Measurements from ENCODE around the gene ARSK. TPM values are rescaled to one million over a fixed set of nuclear protein-coding genes. Genes with fewer than 3 reads are reported as not detected.

The ARSK gene
- total and polyA plus RNA-seq, 4 experiments from 2014 or later: 6.8 to 13.2 (median 8.7) TPM

DNA sequence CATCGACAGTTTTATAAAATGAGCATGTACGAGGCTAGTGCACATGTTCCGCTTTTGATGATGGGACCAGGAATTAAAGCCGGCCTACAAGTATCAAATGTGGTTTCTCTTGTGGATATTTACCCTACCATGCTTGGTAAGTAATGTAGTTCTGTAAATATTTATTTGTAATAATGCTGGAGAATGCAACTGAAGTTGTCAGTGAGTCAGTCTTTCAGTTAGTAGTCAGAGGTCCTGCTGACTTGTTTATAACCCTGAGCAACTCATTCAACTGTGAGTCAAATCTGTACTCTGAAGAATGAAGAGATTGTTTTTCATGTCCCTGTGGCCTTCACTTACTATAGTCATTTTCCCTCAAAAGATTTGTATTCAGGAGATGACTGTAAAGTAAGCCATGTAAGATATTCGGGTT, 36.6 kb downstream of the ARSK start:
- Histone ChIP-seq H3K27me3 (ENCODE audit: insufficient read depth, low read length) (no peaks in the 10 kb centered on the region), H3K36me3 (ENCODE audit: insufficient read depth, low read length) (no peaks in the 10 kb centered on the region), H3K27ac (ENCODE audit: low read depth, low read length) (no peak overlapping the region), H3K9me3 (ENCODE audit: control insufficient read depth in 1 of 2, low read length in 2 of 2) (no peaks in the 10 kb centered on the region), H3K4me1 (ENCODE audit: insufficient read depth, low read length) (peaks cover 17% of the 10 kb centered on the region), H3K4me3 (ENCODE audit: low read length in 2 of 2) (no peak overlapping the region)
- H3K9me3 Mint-ChIP-seq: no peaks in the 10 kb centered on the region
- peaks cover 7 to 16% of the 10 kb centered on the region in 2 donors for H3K36me3 Mint-ChIP-seq
- DNase-seq: no peak
- no peaks in the 10 kb centered on the region for H3K27me3 Mint-ChIP-seq
- H3K4me3 Mint-ChIP-seq: no peak overlapping the region
- H3K27ac Mint-ChIP-seq: peak overlapping the region in 5 of 7 donors; percentile 13 to 85 (median 68)
- ChIA-PET CTCF (ENCODE audit: partially characterized antibody) (no interaction called here), POLR2A (ENCODE audit: partially characterized antibody) (no interaction called here)
- intact Hi-C loops (cut with micrococcal nuclease): loop anchor here (5.0 kb wide), 1 partner anchor 34 kb away; the partner anchor contains the start of gene ARSK
- H3K4me1 Mint-ChIP-seq: peaks cover 16 to 24% (median 20%) of the 10 kb centered on the region in 4 donors

GRCh38 chr5:95595289-95595931, 40.5 kb downstream of the ARSK start:
- H3K9me3 Mint-ChIP-seq: no peaks in the 10 kb centered on the region
- Histone ChIP-seq H3K4me3 (ENCODE audit: low read length in 2 of 2) (no peak overlapping the region), H3K27me3 (ENCODE audit: insufficient read depth, low read length) (no peaks in the 10 kb centered on the region), H3K36me3 (ENCODE audit: insufficient read depth, low read length) (no peaks in the 10 kb centered on the region), H3K4me1 (ENCODE audit: insufficient read depth, low read length) (peaks cover 15% of the 10 kb centered on the region), H3K9me3 (ENCODE audit: control insufficient read depth in 1 of 2, low read length in 2 of 2) (no peaks in the 10 kb centered on the region), H3K27ac (ENCODE audit: low read depth, low read length) (no peak overlapping the region)
- no peak overlapping the region for H3K4me3 Mint-ChIP-seq
- intact Hi-C loops (cut with micrococcal nuclease): no loop called here
- H3K4me1 Mint-ChIP-seq: peaks cover 13 to 26% (median 16%) of the 10 kb centered on the region in 4 donors
- DNase-seq: no peak
- H3K27me3 Mint-ChIP-seq: no peaks in the 10 kb centered on the region
- no peak overlapping the region for H3K27ac Mint-ChIP-seq
- ChIA-PET CTCF (ENCODE audit: partially characterized antibody) (no interaction called here), POLR2A (ENCODE audit: partially characterized antibody) (no interaction called here)
- peaks cover 10 to 20% of the 10 kb centered on the region in 2 donors for H3K36me3 Mint-ChIP-seq

DNA sequence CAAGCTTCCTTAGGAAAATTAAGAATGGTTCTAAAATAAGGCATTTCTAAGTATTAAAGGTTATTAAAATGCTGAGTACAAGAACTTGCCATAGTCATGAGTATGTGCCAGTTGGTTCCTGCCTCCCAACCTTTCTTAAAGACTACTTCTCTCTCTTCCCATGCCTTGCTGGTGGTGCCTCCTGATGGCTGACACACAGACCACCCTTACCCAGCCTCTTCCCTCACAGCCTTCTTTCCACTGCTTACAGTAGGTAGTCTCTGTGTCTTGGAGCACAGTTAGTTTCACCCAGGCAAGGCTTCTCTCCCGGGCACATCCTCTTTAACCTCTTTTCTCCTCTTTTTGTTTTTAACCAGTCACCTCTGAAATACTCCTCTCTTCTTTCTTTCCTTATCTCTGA, 44.4 kb downstream of the ARSK start:
- DNase-seq: no peak
- peaks cover 4% of the 10 kb centered on the region for H3K36me3 ChIP-seq (ENCODE audit: insufficient read depth, low read length)
- CTCF ChIA-PET (ENCODE audit: partially characterized antibody): no interaction called here
- Mint-ChIP-seq H3K36me3 (peaks cover 17 to 20% of the 10 kb centered on the region in 2 donors), H3K27me3 (no peaks in the 10 kb centered on the region), H3K4me3 (no peak overlapping the region), H3K4me1 (peaks cover 0 to 15% (median 3%) of the 10 kb centered on the region in 4 donors), H3K27ac (peak overlapping the region in 3 of 7 donors; percentile 42 to 85 (median 82)), H3K9me3 (no peaks in the 10 kb centered on the region)
- no peaks in the 10 kb centered on the region for H3K4me1 ChIP-seq (ENCODE audit: insufficient read depth, low read length)
- no peaks in the 10 kb centered on the region for H3K9me3 ChIP-seq (ENCODE audit: control insufficient read depth in 1 of 2, low read length in 2 of 2)
- POLR2A ChIA-PET (ENCODE audit: partially characterized antibody): no interaction called here
- intact Hi-C loops (cut with micrococcal nuclease): no loop called here
- no peaks in the 10 kb centered on the region for H3K27me3 ChIP-seq (ENCODE audit: insufficient read depth, low read length)
- no peak overlapping the region for H3K4me3 ChIP-seq (ENCODE audit: low read length in 2 of 2)
- no peak overlapping the region for H3K27ac ChIP-seq (ENCODE audit: low read depth, low read length)

- CTCF ChIA-PET (ENCODE audit: partially characterized antibody): no interaction called here
- no peaks in the 10 kb centered on the region for H3K27me3 ChIP-seq (ENCODE audit: insufficient read depth, low read length)
- POLR2A ChIA-PET (ENCODE audit: partially characterized antibody): no interaction called here
- DNase-seq: no peak
- Mint-ChIP-seq H3K4me3 (no peak overlapping the region), H3K27ac (peak overlapping the region in 1 of 7 donors; percentile 28), H3K27me3 (no peaks in the 10 kb centered on the region), H3K4me1 (peaks cover 0 to 15% (median 4%) of the 10 kb centered on the region in 4 donors), H3K36me3 (peaks cover 19 to 25% of the 10 kb centered on the region in 2 donors), H3K9me3 (no peaks in the 10 kb centered on the region)
- no peaks in the 10 kb centered on the region for H3K9me3 ChIP-seq (ENCODE audit: control insufficient read depth in 1 of 2, low read length in 2 of 2)
- H3K4me1 ChIP-seq (ENCODE audit: insufficient read depth, low read length): no peaks in the 10 kb centered on the region
- no peak overlapping the region for H3K4me3 ChIP-seq (ENCODE audit: low read length in 2 of 2)
- H3K27ac ChIP-seq (ENCODE audit: low read depth, low read length): no peak overlapping the region
- intact Hi-C loops (cut with micrococcal nuclease): no loop called here
- peaks cover 4% of the 10 kb centered on the region for H3K36me3 ChIP-seq (ENCODE audit: insufficient read depth, low read length)
Observed at GRCh38 chr5:95600557-95600956, 45.7 kb downstream of the ARSK start.

DNA sequence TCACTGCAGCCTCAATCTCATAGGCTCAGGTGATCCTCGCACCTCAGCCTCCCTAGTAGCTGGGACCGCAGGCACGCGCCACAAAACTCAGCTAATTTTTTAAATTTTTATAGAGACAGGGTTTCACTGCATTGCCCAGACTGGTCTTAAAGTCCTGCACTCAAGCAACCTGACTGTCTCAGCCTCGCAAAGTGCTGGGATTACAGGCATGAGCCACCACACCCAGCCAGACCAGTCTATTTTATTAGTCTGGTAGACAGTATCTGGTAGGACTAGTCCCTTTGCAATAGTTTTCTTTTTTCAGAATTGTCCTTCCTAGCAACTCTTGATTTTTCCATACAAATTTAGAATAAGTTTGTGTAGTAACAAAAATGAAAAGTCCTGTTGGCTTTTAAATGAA, 50.9 kb downstream of the ARSK start:
- H3K36me3 ChIP-seq (ENCODE audit: insufficient read depth, low read length): peaks cover 4% of the 10 kb centered on the region
- Mint-ChIP-seq H3K27me3 (no peaks in the 10 kb centered on the region), H3K4me3 (no peak overlapping the region), H3K9me3 (no peaks in the 10 kb centered on the region), H3K4me1 (peaks cover 3 to 8% (median 5%) of the 10 kb centered on the region in 4 donors), H3K27ac (peak overlapping the region in 2 of 7 donors; percentile 36 to 77), H3K36me3 (peaks cover 24 to 26% of the 10 kb centered on the region in 2 donors)
- no peak overlapping the region for H3K4me3 ChIP-seq (ENCODE audit: low read length in 2 of 2)
- ChIA-PET POLR2A (ENCODE audit: partially characterized antibody) (interaction anchor here (1.5 kb wide), 1 partner anchor 16 kb away, joined by 5 read pairs; no protein-coding TSS in a partner anchor), CTCF (ENCODE audit: partially characterized antibody) (no interaction called here)
- DNase-seq: no peak
- H3K4me1 ChIP-seq (ENCODE audit: insufficient read depth, low read length): no peaks in the 10 kb centered on the region
- no peak overlapping the region for H3K27ac ChIP-seq (ENCODE audit: low read depth, low read length)
- H3K27me3 ChIP-seq (ENCODE audit: insufficient read depth, low read length): no peaks in the 10 kb centered on the region
- intact Hi-C loops (cut with micrococcal nuclease): no loop called here
- H3K9me3 ChIP-seq (ENCODE audit: control insufficient read depth in 1 of 2, low read length in 2 of 2): no peaks in the 10 kb centered on the region

GRCh38 chr5:95606419-95606818, 51.5 kb downstream of the ARSK start:
- Histone ChIP-seq H3K36me3 (ENCODE audit: insufficient read depth, low read length) (no peaks in the 10 kb centered on the region), H3K27me3 (ENCODE audit: insufficient read depth, low read length) (no peaks in the 10 kb centered on the region), H3K27ac (ENCODE audit: low read depth, low read length) (no peak overlapping the region), H3K4me3 (ENCODE audit: low read length in 2 of 2) (no peak overlapping the region), H3K9me3 (ENCODE audit: control insufficient read depth in 1 of 2, low read length in 2 of 2) (no peaks in the 10 kb centered on the region), H3K4me1 (ENCODE audit: insufficient read depth, low read length) (no peaks in the 10 kb centered on the region)
- peaks cover 19 to 22% of the 10 kb centered on the region in 2 donors for H3K36me3 Mint-ChIP-seq
- POLR2A ChIA-PET (ENCODE audit: partially characterized antibody): no interaction called here
- no peaks in the 10 kb centered on the region for H3K27me3 Mint-ChIP-seq
- H3K9me3 Mint-ChIP-seq: no peaks in the 10 kb centered on the region
- intact Hi-C loops (cut with micrococcal nuclease): no loop called here
- CTCF ChIA-PET (ENCODE audit: partially characterized antibody): no interaction called here
- peaks cover 3 to 7% (median 5%) of the 10 kb centered on the region in 4 donors for H3K4me1 Mint-ChIP-seq
- H3K4me3 Mint-ChIP-seq: no peak overlapping the region
- no peak for DNase-seq
- peak overlapping the region in 3 of 7 donors; percentile 42 to 80 (median 71) for H3K27ac Mint-ChIP-seq

DNA sequence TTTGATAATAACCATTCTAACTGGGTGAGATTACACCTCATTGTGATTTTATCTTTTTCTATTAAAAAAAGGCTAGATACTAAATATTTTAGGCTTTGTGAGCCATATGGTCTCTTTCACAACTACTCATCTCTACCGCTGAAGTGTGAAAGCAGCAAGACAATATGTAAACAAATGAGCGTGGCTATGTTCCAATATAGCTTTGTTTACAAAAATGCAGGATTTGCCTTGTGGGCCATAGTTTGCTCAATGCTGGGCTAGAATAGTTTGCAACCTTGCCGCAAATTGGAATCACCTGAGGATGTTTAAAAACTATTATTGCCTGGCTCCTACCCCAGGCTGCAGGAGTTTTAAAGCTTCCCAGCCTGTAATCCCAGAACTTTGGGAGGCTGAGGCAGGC, 54.8 kb downstream of the ARSK start:
- H3K27ac Mint-ChIP-seq: no peak overlapping the region
- intact Hi-C loops (cut with micrococcal nuclease): no loop called here
- H3K9me3 ChIP-seq (ENCODE audit: control insufficient read depth in 1 of 2, low read length in 2 of 2): no peaks in the 10 kb centered on the region
- H3K4me3 Mint-ChIP-seq: no peak overlapping the region
- H3K4me1 Mint-ChIP-seq: peaks cover 5 to 12% (median 10%) of the 10 kb centered on the region in 4 donors
- peaks cover 20 to 34% of the 10 kb centered on the region in 2 donors for H3K36me3 Mint-ChIP-seq
- no peaks in the 10 kb centered on the region for H3K27me3 ChIP-seq (ENCODE audit: insufficient read depth, low read length)
- DNase-seq: no peak
- H3K9me3 Mint-ChIP-seq: peaks cover 0 to 14% (median 7%) of the 10 kb centered on the region in 8 donors
- no peaks in the 10 kb centered on the region for H3K27me3 Mint-ChIP-seq
- H3K4me1 ChIP-seq (ENCODE audit: insufficient read depth, low read length): no peaks in the 10 kb centered on the region
- CTCF ChIA-PET (ENCODE audit: partially characterized antibody): interaction anchor here (1.0 kb wide), 1 partner anchor 36 kb away, joined by 3 read pairs; no protein-coding TSS in a partner anchor
- no peak overlapping the region for H3K4me3 ChIP-seq (ENCODE audit: low read length in 2 of 2)
- POLR2A ChIA-PET (ENCODE audit: partially characterized antibody): no interaction called here
- H3K27ac ChIP-seq (ENCODE audit: low read depth, low read length): no peak overlapping the region
- H3K36me3 ChIP-seq (ENCODE audit: insufficient read depth, low read length): no peaks in the 10 kb centered on the region
